Subcutaneous abdominal adipose tissue (tissue), 5 donors: ENCODE results near the gene NBPF4.

ENCODE experiments used
- H3K27ac ChIP-seq: one replicate; pipeline ENCODE4 v1.7.0; 2013; ENCODE audit warnings: low read depth, mild to moderate bottlenecking, inconsistent platforms, low read length, moderate library complexity
- H3K27me3 ChIP-seq, 5 donors: one replicate each; pipeline ENCODE4 v1.7.0; 2013; ENCODE audit warnings: low read length in 5 of 5, inconsistent platforms in 1 of 5; ENCODE audit not compliant: control insufficient read depth in 5 of 5, insufficient read depth in 4 of 5
- H3K36me3 ChIP-seq, 5 donors: one replicate each; pipeline ENCODE4 v1.7.0; 2013; ENCODE audit warnings: low read length in 5 of 5; ENCODE audit not compliant: control insufficient read depth in 5 of 5, insufficient read depth in 5 of 5
- H3K4me1 ChIP-seq, 5 donors: one replicate each; pipeline ENCODE4 v1.7.0; 2013; ENCODE audit warnings: low read length in 5 of 5, mild to moderate bottlenecking in 3 of 5, moderate library complexity in 1 of 5; ENCODE audit not compliant: control insufficient read depth in 5 of 5, insufficient read depth in 5 of 5
- H3K4me3 ChIP-seq, 5 donors: one replicate each; pipeline ENCODE4 v1.7.0; 2013; ENCODE audit warnings: low read length in 5 of 5, low read depth in 1 of 5
- H3K9ac ChIP-seq, 5 donors: one replicate each; pipeline ENCODE4 v1.7.0; 2013; ENCODE audit warnings: low read length in 5 of 5, mild to moderate bottlenecking in 4 of 5, moderate library complexity in 3 of 5
- H3K9me3 ChIP-seq, 5 donors: one replicate each; pipeline ENCODE4 v1.7.0; 2013; ENCODE audit warnings: low read length in 5 of 5; ENCODE audit not compliant: control insufficient read depth in 5 of 5
- donor health status: healthy.
- donor health status: healthy.
- donor health status: healthy.
- donor health status: healthy.
- donor health status: healthy.

Gene NBPF4

GRCh38 chr1:108193333-108193732 is 50.5 kb downstream of the NBPF4 start:
- no peaks in the 10 kb centered on the region for H3K27me3 ChIP-seq
- peaks cover 2 to 58% (median 29%) of the 10 kb centered on the region in 5 donors for H3K4me1 ChIP-seq
- H3K9me3 ChIP-seq, result peaks cover 0 to 2% (median 0%) of the 10 kb centered on the region in 5 donors
- H3K36me3 ChIP-seq, result peaks cover 6 to 24% (median 13%) of the 10 kb centered on the region in 5 donors
- peak overlapping the region; percentile 70 for H3K27ac ChIP-seq
- no peak overlapping the region for H3K9ac ChIP-seq
- H3K4me3 ChIP-seq, result no peak overlapping the region

DNA sequence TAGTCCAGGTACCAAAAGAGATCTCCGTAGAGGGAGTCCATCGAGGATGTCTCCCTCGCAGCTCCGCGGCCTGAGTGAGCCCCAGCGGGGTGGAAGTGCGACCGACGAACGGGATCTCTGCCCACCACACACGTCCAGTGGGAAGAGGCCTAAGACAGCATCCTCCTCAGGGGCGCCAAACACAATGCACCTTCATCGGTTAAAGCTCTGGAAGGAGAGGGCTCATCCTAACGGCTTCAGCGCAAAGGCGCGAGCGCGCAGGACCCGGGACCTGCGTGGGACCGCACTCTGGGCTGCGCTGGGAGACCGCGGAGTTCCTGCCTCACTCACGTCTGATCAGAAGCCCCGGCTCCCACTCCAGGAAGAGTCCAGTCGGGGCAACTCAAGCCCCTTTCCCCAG is 51.3 kb downstream of the NBPF4 start:
- H3K9me3 ChIP-seq, result peaks cover 0 to 2% (median 0%) of the 10 kb centered on the region in 5 donors
- H3K27ac ChIP-seq, result no peak overlapping the region
- peaks cover 6 to 19% (median 11%) of the 10 kb centered on the region in 5 donors for H3K36me3 ChIP-seq
- no peak overlapping the region for H3K9ac ChIP-seq
- H3K27me3 ChIP-seq, result no peaks in the 10 kb centered on the region
- no peak overlapping the region for H3K4me3 ChIP-seq
- peaks cover 0 to 51% (median 23%) of the 10 kb centered on the region in 5 donors for H3K4me1 ChIP-seq

DNA sequence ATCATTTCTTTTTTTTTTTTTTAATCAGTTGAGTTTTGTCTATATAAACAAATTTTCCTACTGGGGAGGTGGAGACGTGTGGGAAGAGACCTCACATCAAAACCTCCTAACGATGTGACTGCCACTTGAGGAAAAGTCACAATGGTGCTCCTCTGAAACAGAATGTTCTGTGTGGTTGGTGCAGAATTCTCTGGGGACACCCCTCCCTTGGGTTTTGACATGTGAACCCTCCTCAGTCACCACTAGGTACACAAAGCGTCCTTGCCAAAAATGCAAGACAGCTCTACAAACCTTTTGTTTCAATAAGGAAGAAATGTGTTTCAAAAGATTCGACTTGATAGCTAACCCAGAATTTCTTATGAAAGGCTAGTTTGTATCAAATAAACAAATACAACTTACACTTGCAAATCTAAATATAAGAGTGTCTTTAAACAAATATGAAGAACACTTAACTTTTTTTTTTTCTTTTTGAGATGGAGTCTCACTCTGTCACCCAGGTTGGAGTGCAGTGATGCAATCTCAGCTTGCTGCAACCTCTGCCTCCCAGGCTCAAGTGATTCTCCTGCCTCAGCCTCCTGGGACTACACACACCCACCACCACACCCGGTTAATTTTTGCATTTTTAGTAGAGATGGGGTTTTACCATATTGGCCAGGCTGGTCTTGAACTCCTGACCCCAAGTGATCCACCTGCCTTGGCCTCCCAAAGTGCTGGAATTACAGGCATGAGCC is 53.0 kb downstream of the NBPF4 start:
- Histone ChIP-seq H3K9me3 (peaks cover 0 to 2% (median 0%) of the 10 kb centered on the region in 5 donors), H3K9ac (no peak overlapping the region), H3K4me3 (no peak overlapping the region), H3K27me3 (no peaks in the 10 kb centered on the region), H3K36me3 (peaks cover 6 to 18% (median 9%) of the 10 kb centered on the region in 5 donors), H3K4me1 (peaks cover 0 to 37% (median 15%) of the 10 kb centered on the region in 5 donors), H3K27ac (no peak overlapping the region)

DNA sequence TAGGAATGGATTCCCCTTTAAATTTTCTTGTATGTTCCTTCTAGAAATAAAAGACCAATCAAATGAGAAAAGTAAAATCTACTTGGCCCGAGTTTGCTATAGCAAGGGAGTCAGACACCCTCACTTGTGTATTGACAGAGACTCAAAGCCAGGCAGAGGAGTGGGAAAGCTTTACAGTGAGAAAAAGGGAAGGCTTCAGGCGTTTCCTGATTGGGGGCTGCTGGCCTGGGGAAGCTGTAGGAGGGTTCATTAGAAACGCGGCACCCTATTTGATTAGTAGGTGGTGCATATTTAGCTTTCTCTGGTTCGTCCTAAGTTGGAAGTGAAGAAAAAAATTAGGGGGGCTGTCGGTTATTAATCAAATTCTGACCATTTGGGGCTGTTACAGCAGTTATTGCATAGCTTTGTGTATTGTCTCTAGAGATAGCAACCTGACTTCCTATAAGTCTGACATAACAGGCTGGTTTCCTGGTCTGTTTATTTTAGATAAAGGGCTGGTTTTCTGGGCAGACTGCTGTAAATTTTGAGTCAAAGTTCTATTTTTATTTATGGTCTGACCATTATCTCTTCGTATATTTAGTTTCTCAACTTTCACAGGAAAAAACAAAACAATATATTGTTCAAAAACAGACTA is 53.8 kb downstream of the NBPF4 start:
- H3K27me3 ChIP-seq, result no peaks in the 10 kb centered on the region
- no peak overlapping the region for H3K9ac ChIP-seq
- H3K9me3 ChIP-seq, result peaks cover 0 to 2% (median 0%) of the 10 kb centered on the region in 5 donors
- peaks cover 0 to 37% (median 15%) of the 10 kb centered on the region in 5 donors for H3K4me1 ChIP-seq
- H3K27ac ChIP-seq, result peak overlapping the region; percentile 31
- peaks cover 6 to 18% (median 10%) of the 10 kb centered on the region in 5 donors for H3K36me3 ChIP-seq
- H3K4me3 ChIP-seq, result no peak overlapping the region

GRCh38 chr1:108188801-108189200 is 55.1 kb downstream of the NBPF4 start:
- peaks cover 0 to 27% (median 5%) of the 10 kb centered on the region in 5 donors for H3K4me1 ChIP-seq
- no peak overlapping the region for H3K9ac ChIP-seq
- H3K27me3 ChIP-seq, result no peaks in the 10 kb centered on the region
- peaks cover 13 to 21% (median 20%) of the 10 kb centered on the region in 5 donors for H3K36me3 ChIP-seq
- peaks cover 0 to 2% (median 0%) of the 10 kb centered on the region in 5 donors for H3K9me3 ChIP-seq
- no peak overlapping the region for H3K27ac ChIP-seq
- no peak overlapping the region for H3K4me3 ChIP-seq

DNA sequence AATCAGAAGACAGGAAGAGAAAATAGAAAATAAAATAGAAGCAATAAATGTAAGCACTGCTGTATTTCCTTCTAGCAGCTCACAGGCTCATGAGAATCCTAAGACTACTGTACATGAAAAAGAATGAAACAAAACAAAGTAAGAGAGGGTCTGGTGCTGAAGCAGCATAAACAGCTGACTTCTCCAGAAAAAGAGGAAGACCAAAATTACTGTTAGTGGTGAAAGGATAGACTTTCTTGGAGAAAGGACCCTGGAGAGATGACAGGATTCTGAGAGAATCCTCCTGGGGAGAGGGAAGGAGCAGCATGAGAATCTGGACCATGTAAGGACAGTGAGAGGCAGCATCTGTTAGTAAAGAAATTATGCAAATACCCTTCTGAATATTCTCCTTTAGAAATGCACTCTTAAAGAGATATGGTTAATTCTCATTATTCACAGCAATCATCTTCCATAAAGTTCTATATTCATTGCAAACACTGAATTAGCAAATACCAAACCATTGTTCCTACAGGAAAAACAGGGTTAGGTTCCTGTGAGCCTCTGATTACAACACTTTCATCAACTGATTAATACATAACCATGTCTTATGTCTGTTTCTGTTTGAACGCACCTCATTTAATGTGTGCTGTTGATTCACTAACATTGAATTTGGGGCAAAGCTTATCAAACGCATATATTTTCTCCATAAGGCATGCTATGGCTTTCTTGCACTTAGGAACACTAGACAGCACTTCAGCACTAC is 60.7 kb downstream of the NBPF4 start:
- Histone ChIP-seq H3K27me3 (no peaks in the 10 kb centered on the region), H3K9me3 (peaks cover 0 to 4% (median 3%) of the 10 kb centered on the region in 5 donors), H3K36me3 (peaks cover 21 to 49% (median 43%) of the 10 kb centered on the region in 5 donors), H3K4me3 (no peak overlapping the region), H3K9ac (no peak overlapping the region), H3K27ac (no peak overlapping the region), H3K4me1 (peaks cover 0 to 3% (median 0%) of the 10 kb centered on the region in 5 donors)

GRCh38 chr1:108179018-108179417 is 64.9 kb downstream of the NBPF4 start:
- Histone ChIP-seq H3K27me3 (no peaks in the 10 kb centered on the region), H3K9me3 (peaks cover 0 to 8% (median 3%) of the 10 kb centered on the region in 5 donors), H3K27ac (no peak overlapping the region), H3K9ac (no peak overlapping the region), H3K4me3 (no peak overlapping the region), H3K4me1 (peaks cover 0 to 3% (median 0%) of the 10 kb centered on the region in 5 donors), H3K36me3 (peaks cover 21 to 52% (median 48%) of the 10 kb centered on the region in 5 donors)
